PFSK-1 (cell line): ENCODE results near the gene TOP1.

Source experiments
- FOXP2 ChIP-seq: optimal IDR thresholded peaks from 2 replicates; pipeline ENCODE3; 2011; ENCODE audit warnings: borderline replicate concordance, control low read depth, inconsistent platforms; ENCODE audit not compliant: insufficient read depth; ENCODE audit errors: extremely low read length, extremely low read depth
- POLR2AphosphoS5 ChIP-seq: IDR thresholded peaks from 2 replicates; pipeline ENCODE4 v1.6.1; 2012; ENCODE audit warnings: low read depth, mild to moderate bottlenecking, control low read depth, low read length, moderate library complexity
- REST ChIP-seq, 2 experiments: IDR thresholded peaks; 2 replicates each; pipeline versions ENCODE4 v1.6.1 to v1.8.0; 2011 to 2012; ENCODE audit warnings: low read depth in 2 of 2, low read length in 2 of 2, control low read depth in 1 of 2, inconsistent platforms in 1 of 2, mild to moderate bottlenecking in 1 of 2, moderate library complexity in 1 of 2; ENCODE audit not compliant: insufficient read depth in 1 of 2
- SIN3A ChIP-seq: IDR thresholded peaks from 2 replicates; pipeline ENCODE4 v1.6.1; 2012; ENCODE audit warnings: mild to moderate bottlenecking, low read length, moderate library complexity, borderline replicate concordance; ENCODE audit not compliant: insufficient read depth
- TAF1 ChIP-seq: IDR thresholded peaks from 2 replicates; pipeline ENCODE4 v1.6.1; 2012; ENCODE audit warnings: low read length, control low read depth, borderline replicate concordance; ENCODE audit not compliant: insufficient read depth

- TF ChIP-seq POLR2AphosphoS5 (no peak), TAF1 (no peak), REST (IDR thresholded peaks at IDR 0.05; ENCODE audit: insufficient read depth in 1 of 2, low read depth in 2 of 2, low read length in 2 of 2) (no peak), SIN3A (no peak), FOXP2 (no peak)
Observed at GRCh38 chr20:41027366-41027765, 1.3 kb upstream of the TOP1 start.
